GM23338 (cell line): ENCODE measurements around the gene ARSI. TPM values are rescaled to one million over a fixed set of nuclear protein-coding genes. Genes with fewer than 3 reads are reported as not detected.

Experiments
- ATAC-seq: fragments of 200-7000 bp; cut with Tn5 transposase; 3 replicates; pipeline ENCODE4 v1.9.1; 2020
- DNase-seq: peaks from one replicate; pipeline ENCODE4 v3.0.0-alpha.2; 2015; ENCODE audit warnings: low spot score
- H2AFZ ChIP-seq: fragments of 200-600 bp; sonication (generic); 2 replicates; pipeline ENCODE4 v1.8.0; 2016; ENCODE audit warnings: antibody characterized with exemption, mild to moderate bottlenecking, moderate library complexity
- H3F3A ChIP-seq: fragments of 200-600 bp; sonication (generic); replicated peaks from 2 replicates; pipeline ENCODE4 v1.8.0; 2017; ENCODE audit warnings: antibody characterized with exemption, mixed run types, low read depth
- H3K27ac ChIP-seq: fragments of 200-600 bp; sonication (generic); 2 replicates; pipeline ENCODE4 v1.6.1; 2016; ENCODE audit warnings: low read depth
- H3K27me3 ChIP-seq: fragments of 200-600 bp; sonication (generic); 2 replicates; pipeline ENCODE4 v1.8.0; 2016; ENCODE audit warnings: mild to moderate bottlenecking, mixed run types, moderate library complexity; ENCODE audit not compliant: insufficient read depth
- H3K36me3 ChIP-seq: fragments of 200-600 bp; sonication (generic); 2 replicates; pipeline ENCODE4 v1.8.0; 2016; ENCODE audit warnings: mild to moderate bottlenecking; ENCODE audit not compliant: insufficient read depth
- H3K4me1 ChIP-seq: fragments of 200-600 bp; sonication (generic); 2 replicates; pipeline ENCODE4 v1.8.0; 2016; ENCODE audit warnings: mild to moderate bottlenecking, moderate library complexity; ENCODE audit not compliant: insufficient read depth
- H3K4me2 ChIP-seq: fragments of 200-600 bp; sonication (generic); 2 replicates; pipeline ENCODE4 v1.7.1; 2017; ENCODE audit warnings: mixed run types
- H3K4me3 ChIP-seq: fragments of 200-600 bp; sonication (generic); 2 replicates; pipeline ENCODE4 v1.6.1; 2016; ENCODE audit warnings: mixed run types
- H3K79me2 ChIP-seq: fragments of 200-600 bp; sonication (generic); replicated peaks from 2 replicates; pipeline ENCODE4 v1.8.0; 2017; ENCODE audit warnings: mild to moderate bottlenecking; ENCODE audit not compliant: insufficient read depth
- H3K9me2 ChIP-seq: fragments of 200-600 bp; sonication (generic); 2 replicates; pipeline ENCODE4 v1.8.0; 2017; ENCODE audit not compliant: insufficient read depth
- H4K20me1 ChIP-seq: fragments of 200-600 bp; sonication (generic); replicated peaks from 2 replicates; pipeline ENCODE4 v1.8.0; 2017; ENCODE audit warnings: mild to moderate bottlenecking; ENCODE audit not compliant: insufficient read depth
- H3K27ac Mint-ChIP-seq: 2 replicates; pipeline ENCODE4 v1.8.0; 2020; ENCODE audit warnings: inconsistent platforms, mild to moderate bottlenecking, moderate library complexity, mixed read lengths
- H3K27me3 Mint-ChIP-seq: 3 replicates; pipeline ENCODE4 v1.8.0; 2022; ENCODE audit warnings: low read depth, mild to moderate bottlenecking, moderate library complexity, mixed read lengths, inconsistent platforms; ENCODE audit not compliant: insufficient read depth, poor library complexity
- H3K36me3 Mint-ChIP-seq: 3 replicates; pipeline ENCODE4 v1.8.0; 2021; ENCODE audit warnings: low read depth, mild to moderate bottlenecking, inconsistent platforms, moderate library complexity, mixed read lengths
- H3K4me1 Mint-ChIP-seq: 3 replicates; pipeline ENCODE4 v1.8.0; 2020; ENCODE audit warnings: mild to moderate bottlenecking, inconsistent platforms, mixed read lengths
- H3K4me3 Mint-ChIP-seq: 3 replicates; pipeline ENCODE4 v1.8.0; 2021; ENCODE audit warnings: moderate library complexity, mild to moderate bottlenecking, inconsistent platforms, mixed read lengths
- H3K9me3 Mint-ChIP-seq: 3 replicates; pipeline ENCODE4 v1.8.0; 2020; ENCODE audit warnings: moderate library complexity, mild to moderate bottlenecking, inconsistent platforms, mixed read lengths
- CREB1 ChIP-seq: fragments of 250-450 bp; sonication (Bioruptor Pico); IDR thresholded peaks from 2 replicates; pipeline ENCODE4 v1.5.0; 2020; ENCODE audit warnings: low read depth, mild to moderate bottlenecking, moderate library complexity
- EZH2 ChIP-seq: fragments of 200-600 bp; sonication (generic); IDR thresholded peaks from one replicate; pipeline ENCODE4 v1.8.0; 2017; ENCODE audit warnings: antibody characterized with exemption, mild to moderate bottlenecking, low read depth; ENCODE audit not compliant: unreplicated experiment
- EZH2phosphoT487 ChIP-seq: fragments of 200-600 bp; sonication (generic); IDR thresholded peaks from one replicate; pipeline ENCODE4 v1.8.1; 2018; ENCODE audit warnings: antibody characterized with exemption; ENCODE audit not compliant: unreplicated experiment
- JUNB ChIP-seq: IDR thresholded peaks from one replicate; pipeline ENCODE4 v1.6.1; 2016; ENCODE audit warnings: antibody characterized with exemption; ENCODE audit not compliant: unreplicated experiment
- NANOG ChIP-seq: IDR thresholded peaks from 2 replicates; pipeline ENCODE4 v1.6.1; 2016; ENCODE audit warnings: antibody characterized with exemption, borderline replicate concordance
- POLR2AphosphoS5 ChIP-seq: IDR thresholded peaks from 2 replicates; pipeline ENCODE4 v1.6.1; 2016; ENCODE audit warnings: antibody characterized with exemption, low read depth
- STAT1 ChIP-seq: IDR thresholded peaks from one replicate; pipeline ENCODE4 v1.6.1; 2016; ENCODE audit warnings: antibody characterized with exemption; ENCODE audit not compliant: unreplicated experiment
- ZNF114 ChIP-seq: fragments of 250-450 bp; sonication (Bioruptor Pico); IDR thresholded peaks from 2 replicates; pipeline ENCODE4 v1.5.0; 2020; ENCODE audit warnings: mild to moderate bottlenecking, moderate library complexity
- ZNF331 ChIP-seq: fragments of 250-450 bp; sonication (Bioruptor Pico); IDR thresholded peaks from 2 replicates; pipeline ENCODE4 v1.5.0; 2020; ENCODE audit warnings: low read depth, mild to moderate bottlenecking, moderate library complexity
- polyA plus RNA-seq: library from polyadenylated mRNA; unstranded; fragments of >200 nt; fragmentation: Nextera tagmentation; extraction: Ambion mirVana; gene quantifications from 2 replicates; pipeline ENCODE4 v1.2.1, GENCODE V29; 2016
- total RNA-seq: library from RNA; depleted of rRNA; stranded (reverse); fragments of >200 nt; shearing (Covaris generic); gene quantifications from 2 replicates; pipeline ENCODE4 v1.2.3, GENCODE V29; 2014
- TF ChIP-seq, protein P1 (sequence below): IDR thresholded peaks from 2 replicates; pipeline ENCODE4 v1.6.1; 2016; ENCODE audit warnings: antibody characterized with exemption
- TF ChIP-seq, protein P2 (sequence below), 2 experiments: fragments of 200-600 bp in 1 of 2; sonication (generic) in 1 of 2; conservative IDR thresholded peaks; 2 replicates each; pipeline versions ENCODE4 v1.5.1 to v1.6.1; 2016 to 2017; ENCODE audit warnings: antibody characterized with exemption in 2 of 2, low read depth in 2 of 2, mild to moderate bottlenecking in 2 of 2, moderate library complexity in 1 of 2
- TF ChIP-seq, protein P3 (sequence below): IDR thresholded peaks from one replicate; pipeline ENCODE4 v1.6.1; 2018; ENCODE audit warnings: antibody characterized with exemption; ENCODE audit not compliant: unreplicated experiment
- TF ChIP-seq, protein P4 (sequence below): fragments of 250-450 bp; sonication (Bioruptor Pico); IDR thresholded peaks from 2 replicates; pipeline ENCODE4 v1.5.0; 2020; ENCODE audit warnings: mild to moderate bottlenecking, moderate library complexity

ARSI gene
- total and polyA plus RNA-seq, 2 experiments from 2014 or later: 0.99 to 6.9 TPM

DNA sequence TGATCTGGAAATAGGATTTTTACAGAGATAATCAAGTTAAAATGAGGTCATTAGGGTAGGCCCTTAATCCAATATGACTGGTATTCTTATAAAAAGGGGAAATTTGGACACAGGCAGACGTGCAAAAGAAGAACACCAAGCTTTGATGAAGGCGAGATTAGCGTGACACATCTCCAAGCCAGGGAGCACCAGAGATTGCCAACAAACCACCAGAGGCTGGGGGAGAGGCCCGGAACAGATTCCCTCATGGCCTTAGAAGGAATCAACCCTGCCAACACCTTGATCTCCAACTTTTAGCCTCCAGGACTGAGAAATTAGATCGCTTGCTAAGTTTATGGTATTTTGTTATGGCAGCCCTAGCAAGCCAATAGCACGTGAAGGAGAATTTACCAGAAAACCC lies 10.8 kb upstream of the ARSI start:
- no peak for DNase-seq
- Mint-ChIP-seq H3K27me3 (peaks cover 8% of the 10 kb centered on the region), H3K9me3 (no peaks in the 10 kb centered on the region), H3K27ac (no peak overlapping the region), H3K4me1 (peaks cover 12% of the 10 kb centered on the region), H3K36me3 (no peaks in the 10 kb centered on the region), H3K4me3 (no peak overlapping the region)
- H3K9me2 ChIP-seq: no peaks in the 10 kb centered on the region
- no peak overlapping the region for H3K27ac ChIP-seq
- H3K4me2 ChIP-seq: no peak overlapping the region
- H3K4me3 ChIP-seq: no peak overlapping the region
- H2AFZ ChIP-seq: no peak overlapping the region
- H3K4me1 ChIP-seq: no peaks in the 10 kb centered on the region
- TF ChIP-seq EZH2 (no peak), JUNB (no peak), CREB1 (CRISPR knock-in tag) (no peak), STAT1 (no peak), ZNF114 (no peak), EZH2phosphoT487 (no peak), NANOG (no peak), POLR2AphosphoS5 (no peak), ZNF331 (no peak)
- TF ChIP-seq, protein P1, sequence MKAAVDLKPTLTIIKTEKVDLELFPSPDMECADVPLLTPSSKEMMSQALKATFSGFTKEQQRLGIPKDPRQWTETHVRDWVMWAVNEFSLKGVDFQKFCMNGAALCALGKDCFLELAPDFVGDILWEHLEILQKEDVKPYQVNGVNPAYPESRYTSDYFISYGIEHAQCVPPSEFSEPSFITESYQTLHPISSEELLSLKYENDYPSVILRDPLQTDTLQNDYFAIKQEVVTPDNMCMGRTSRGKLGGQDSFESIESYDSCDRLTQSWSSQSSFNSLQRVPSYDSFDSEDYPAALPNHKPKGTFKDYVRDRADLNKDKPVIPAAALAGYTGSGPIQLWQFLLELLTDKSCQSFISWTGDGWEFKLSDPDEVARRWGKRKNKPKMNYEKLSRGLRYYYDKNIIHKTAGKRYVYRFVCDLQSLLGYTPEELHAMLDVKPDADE: no peak
- TF ChIP-seq, protein P2, sequence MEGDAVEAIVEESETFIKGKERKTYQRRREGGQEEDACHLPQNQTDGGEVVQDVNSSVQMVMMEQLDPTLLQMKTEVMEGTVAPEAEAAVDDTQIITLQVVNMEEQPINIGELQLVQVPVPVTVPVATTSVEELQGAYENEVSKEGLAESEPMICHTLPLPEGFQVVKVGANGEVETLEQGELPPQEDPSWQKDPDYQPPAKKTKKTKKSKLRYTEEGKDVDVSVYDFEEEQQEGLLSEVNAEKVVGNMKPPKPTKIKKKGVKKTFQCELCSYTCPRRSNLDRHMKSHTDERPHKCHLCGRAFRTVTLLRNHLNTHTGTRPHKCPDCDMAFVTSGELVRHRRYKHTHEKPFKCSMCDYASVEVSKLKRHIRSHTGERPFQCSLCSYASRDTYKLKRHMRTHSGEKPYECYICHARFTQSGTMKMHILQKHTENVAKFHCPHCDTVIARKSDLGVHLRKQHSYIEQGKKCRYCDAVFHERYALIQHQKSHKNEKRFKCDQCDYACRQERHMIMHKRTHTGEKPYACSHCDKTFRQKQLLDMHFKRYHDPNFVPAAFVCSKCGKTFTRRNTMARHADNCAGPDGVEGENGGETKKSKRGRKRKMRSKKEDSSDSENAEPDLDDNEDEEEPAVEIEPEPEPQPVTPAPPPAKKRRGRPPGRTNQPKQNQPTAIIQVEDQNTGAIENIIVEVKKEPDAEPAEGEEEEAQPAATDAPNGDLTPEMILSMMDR (conservative IDR thresholded peaks at IDR 0.05; ENCODE audit: low read depth in 2 of 2): no peak
- TF ChIP-seq, protein P3, sequence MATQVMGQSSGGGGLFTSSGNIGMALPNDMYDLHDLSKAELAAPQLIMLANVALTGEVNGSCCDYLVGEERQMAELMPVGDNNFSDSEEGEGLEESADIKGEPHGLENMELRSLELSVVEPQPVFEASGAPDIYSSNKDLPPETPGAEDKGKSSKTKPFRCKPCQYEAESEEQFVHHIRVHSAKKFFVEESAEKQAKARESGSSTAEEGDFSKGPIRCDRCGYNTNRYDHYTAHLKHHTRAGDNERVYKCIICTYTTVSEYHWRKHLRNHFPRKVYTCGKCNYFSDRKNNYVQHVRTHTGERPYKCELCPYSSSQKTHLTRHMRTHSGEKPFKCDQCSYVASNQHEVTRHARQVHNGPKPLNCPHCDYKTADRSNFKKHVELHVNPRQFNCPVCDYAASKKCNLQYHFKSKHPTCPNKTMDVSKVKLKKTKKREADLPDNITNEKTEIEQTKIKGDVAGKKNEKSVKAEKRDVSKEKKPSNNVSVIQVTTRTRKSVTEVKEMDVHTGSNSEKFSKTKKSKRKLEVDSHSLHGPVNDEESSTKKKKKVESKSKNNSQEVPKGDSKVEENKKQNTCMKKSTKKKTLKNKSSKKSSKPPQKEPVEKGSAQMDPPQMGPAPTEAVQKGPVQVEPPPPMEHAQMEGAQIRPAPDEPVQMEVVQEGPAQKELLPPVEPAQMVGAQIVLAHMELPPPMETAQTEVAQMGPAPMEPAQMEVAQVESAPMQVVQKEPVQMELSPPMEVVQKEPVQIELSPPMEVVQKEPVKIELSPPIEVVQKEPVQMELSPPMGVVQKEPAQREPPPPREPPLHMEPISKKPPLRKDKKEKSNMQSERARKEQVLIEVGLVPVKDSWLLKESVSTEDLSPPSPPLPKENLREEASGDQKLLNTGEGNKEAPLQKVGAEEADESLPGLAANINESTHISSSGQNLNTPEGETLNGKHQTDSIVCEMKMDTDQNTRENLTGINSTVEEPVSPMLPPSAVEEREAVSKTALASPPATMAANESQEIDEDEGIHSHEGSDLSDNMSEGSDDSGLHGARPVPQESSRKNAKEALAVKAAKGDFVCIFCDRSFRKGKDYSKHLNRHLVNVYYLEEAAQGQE: no peak
- TF ChIP-seq, protein P4, sequence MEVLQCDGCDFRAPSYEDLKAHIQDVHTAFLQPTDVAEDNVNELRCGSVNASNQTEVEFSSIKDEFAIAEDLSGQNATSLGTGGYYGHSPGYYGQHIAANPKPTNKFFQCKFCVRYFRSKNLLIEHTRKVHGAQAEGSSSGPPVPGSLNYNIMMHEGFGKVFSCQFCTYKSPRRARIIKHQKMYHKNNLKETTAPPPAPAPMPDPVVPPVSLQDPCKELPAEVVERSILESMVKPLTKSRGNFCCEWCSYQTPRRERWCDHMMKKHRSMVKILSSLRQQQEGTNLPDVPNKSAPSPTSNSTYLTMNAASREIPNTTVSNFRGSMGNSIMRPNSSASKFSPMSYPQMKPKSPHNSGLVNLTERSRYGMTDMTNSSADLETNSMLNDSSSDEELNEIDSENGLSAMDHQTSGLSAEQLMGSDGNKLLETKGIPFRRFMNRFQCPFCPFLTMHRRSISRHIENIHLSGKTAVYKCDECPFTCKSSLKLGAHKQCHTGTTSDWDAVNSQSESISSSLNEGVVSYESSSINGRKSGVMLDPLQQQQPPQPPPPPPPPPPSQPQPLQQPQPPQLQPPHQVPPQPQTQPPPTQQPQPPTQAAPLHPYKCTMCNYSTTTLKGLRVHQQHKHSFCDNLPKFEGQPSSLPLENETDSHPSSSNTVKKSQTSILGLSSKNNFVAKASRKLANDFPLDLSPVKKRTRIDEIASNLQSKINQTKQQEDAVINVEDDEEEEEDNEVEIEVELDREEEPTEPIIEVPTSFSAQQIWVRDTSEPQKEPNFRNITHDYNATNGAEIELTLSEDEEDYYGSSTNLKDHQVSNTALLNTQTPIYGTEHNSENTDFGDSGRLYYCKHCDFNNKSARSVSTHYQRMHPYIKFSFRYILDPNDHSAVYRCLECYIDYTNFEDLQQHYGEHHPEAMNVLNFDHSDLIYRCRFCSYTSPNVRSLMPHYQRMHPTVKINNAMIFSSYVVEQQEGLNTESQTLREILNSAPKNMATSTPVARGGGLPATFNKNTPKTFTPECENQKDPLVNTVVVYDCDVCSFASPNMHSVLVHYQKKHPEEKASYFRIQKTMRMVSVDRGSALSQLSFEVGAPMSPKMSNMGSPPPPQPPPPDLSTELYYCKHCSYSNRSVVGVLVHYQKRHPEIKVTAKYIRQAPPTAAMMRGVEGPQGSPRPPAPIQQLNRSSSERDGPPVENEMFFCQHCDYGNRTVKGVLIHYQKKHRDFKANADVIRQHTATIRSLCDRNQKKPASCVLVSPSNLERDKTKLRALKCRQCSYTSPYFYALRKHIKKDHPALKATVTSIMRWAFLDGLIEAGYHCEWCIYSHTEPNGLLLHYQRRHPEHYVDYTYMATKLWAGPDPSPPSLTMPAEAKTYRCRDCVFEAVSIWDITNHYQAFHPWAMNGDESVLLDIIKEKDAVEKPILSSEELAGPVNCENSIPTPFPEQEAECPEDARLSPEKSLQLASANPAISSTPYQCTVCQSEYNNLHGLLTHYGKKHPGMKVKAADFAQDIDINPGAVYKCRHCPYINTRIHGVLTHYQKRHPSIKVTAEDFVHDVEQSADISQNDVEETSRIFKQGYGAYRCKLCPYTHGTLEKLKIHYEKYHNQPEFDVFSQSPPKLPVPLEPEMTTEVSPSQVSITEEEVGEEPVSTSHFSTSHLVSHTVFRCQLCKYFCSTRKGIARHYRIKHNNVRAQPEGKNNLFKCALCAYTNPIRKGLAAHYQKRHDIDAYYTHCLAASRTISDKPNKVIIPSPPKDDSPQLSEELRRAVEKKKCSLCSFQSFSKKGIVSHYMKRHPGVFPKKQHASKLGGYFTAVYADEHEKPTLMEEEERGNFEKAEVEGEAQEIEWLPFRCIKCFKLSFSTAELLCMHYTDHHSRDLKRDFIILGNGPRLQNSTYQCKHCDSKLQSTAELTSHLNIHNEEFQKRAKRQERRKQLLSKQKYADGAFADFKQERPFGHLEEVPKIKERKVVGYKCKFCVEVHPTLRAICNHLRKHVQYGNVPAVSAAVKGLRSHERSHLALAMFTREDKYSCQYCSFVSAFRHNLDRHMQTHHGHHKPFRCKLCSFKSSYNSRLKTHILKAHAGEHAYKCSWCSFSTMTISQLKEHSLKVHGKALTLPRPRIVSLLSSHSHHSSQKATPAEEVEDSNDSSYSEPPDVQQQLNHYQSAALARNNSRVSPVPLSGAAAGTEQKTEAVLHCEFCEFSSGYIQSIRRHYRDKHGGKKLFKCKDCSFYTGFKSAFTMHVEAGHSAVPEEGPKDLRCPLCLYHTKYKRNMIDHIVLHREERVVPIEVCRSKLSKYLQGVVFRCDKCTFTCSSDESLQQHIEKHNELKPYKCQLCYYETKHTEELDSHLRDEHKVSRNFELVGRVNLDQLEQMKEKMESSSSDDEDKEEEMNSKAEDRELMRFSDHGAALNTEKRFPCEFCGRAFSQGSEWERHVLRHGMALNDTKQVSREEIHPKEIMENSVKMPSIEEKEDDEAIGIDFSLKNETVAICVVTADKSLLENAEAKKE (CRISPR knock-in tag): no peak
- no peaks in the 10 kb centered on the region for H3F3A ChIP-seq
- no peaks in the 10 kb centered on the region for H3K36me3 ChIP-seq
- no peaks in the 10 kb centered on the region for H3K79me2 ChIP-seq
- no peak for ATAC-seq
- H4K20me1 ChIP-seq: no peaks in the 10 kb centered on the region
- no peaks in the 10 kb centered on the region for H3K27me3 ChIP-seq
